ENCODE results near the gene KPNB1. TPM values are rescaled to one million over a fixed set of nuclear protein-coding genes. Genes with fewer than 3 reads are reported as not detected.

The KPNB1 gene
- total and polyA plus RNA-seq, 7 donors: 23.4 to 268 (median 185) TPM

DNA sequence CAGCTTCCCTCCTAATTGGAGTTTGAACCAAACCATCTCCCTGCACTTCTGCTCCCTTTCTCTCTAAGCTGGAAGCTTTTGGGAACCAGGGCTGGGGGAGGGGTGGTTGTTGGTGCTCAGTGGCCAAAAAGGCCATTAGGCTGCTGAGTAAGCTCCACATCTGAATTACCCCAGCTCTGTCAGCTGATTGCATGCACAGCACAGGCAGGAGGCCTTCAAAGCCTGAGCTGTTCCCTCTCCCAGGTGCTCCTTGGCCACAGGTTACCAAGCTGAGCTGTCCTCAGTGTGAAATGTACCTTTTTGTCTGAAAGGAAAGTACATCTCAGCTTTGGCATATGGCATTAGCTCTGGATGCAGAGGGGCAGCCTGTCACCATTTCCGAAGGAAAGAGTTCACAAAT, 38.0 kb downstream of the KPNB1 start:
- WGBS, 2 donors: 89 to 94% methylated on average over 1 of the region's 1 CpG
- intact Hi-C loops (cut with DNase I): no loop called here
- H3K9me3 ChIP-seq: no peaks in the 10 kb centered on the region
- no peak overlapping the region for H3K27ac ChIP-seq
- no peak overlapping the region for H3K4me3 ChIP-seq
- DNase-seq: no peak
- H3K4me1 ChIP-seq: peaks cover 0 to 5% (median under 1%) of the 10 kb centered on the region in 4 donors
- H3K36me3 ChIP-seq: peaks cover 0 to 32% (median under 1%) of the 10 kb centered on the region in 4 donors
- no peak for TF ChIP-seq POLR2AphosphoS5 (IDR thresholded peaks at IDR 0.05)
- TF ChIP-seq, protein P1, sequence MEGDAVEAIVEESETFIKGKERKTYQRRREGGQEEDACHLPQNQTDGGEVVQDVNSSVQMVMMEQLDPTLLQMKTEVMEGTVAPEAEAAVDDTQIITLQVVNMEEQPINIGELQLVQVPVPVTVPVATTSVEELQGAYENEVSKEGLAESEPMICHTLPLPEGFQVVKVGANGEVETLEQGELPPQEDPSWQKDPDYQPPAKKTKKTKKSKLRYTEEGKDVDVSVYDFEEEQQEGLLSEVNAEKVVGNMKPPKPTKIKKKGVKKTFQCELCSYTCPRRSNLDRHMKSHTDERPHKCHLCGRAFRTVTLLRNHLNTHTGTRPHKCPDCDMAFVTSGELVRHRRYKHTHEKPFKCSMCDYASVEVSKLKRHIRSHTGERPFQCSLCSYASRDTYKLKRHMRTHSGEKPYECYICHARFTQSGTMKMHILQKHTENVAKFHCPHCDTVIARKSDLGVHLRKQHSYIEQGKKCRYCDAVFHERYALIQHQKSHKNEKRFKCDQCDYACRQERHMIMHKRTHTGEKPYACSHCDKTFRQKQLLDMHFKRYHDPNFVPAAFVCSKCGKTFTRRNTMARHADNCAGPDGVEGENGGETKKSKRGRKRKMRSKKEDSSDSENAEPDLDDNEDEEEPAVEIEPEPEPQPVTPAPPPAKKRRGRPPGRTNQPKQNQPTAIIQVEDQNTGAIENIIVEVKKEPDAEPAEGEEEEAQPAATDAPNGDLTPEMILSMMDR (IDR thresholded peaks at IDR 0.05): no peak
- TF ChIP-seq POLR2A (IDR thresholded peaks at IDR 0.05): no peak
- no peak for TF ChIP-seq EP300 (IDR thresholded peaks at IDR 0.05)
- no peaks in the 10 kb centered on the region for H3K27me3 ChIP-seq

DNA sequence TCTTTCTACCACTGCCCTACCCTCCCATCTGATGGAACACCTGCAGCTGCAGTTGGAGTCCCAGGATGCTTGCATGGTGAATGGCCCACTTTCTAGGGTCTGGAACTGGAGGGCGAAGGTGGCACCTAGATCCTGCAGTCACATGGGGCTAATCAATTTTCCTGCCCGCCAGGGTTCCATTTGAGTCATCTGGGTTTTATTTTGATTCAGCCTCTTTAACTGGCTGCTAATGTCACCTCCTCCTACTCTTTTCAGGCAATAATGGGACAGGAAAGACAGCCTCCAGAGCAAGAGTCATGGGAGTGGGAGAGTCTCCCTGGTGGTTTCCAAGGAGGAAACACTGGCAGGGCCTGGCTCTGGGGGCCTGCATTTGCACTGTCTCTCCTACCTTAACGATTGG, 40.4 kb downstream of the KPNB1 start:
- Histone ChIP-seq H3K27ac (no peak overlapping the region), H3K27me3 (no peaks in the 10 kb centered on the region), H3K4me3 (no peak overlapping the region), H3K4me1 (peaks cover 0 to 18% (median 11%) of the 10 kb centered on the region in 4 donors), H3K9me3 (no peaks in the 10 kb centered on the region), H3K36me3 (peaks cover 0 to 11% (median 0%) of the 10 kb centered on the region in 4 donors)
- 60 to 78% methylated on average over 3 of the region's 3 CpGs for WGBS, 2 donors
- TF ChIP-seq POLR2A (IDR thresholded peaks at IDR 0.05) (no peak), EP300 (IDR thresholded peaks at IDR 0.05) (no peak), POLR2AphosphoS5 (IDR thresholded peaks at IDR 0.05) (no peak)
- no peak for DNase-seq
- intact Hi-C loops (cut with DNase I): no loop called here

DNA sequence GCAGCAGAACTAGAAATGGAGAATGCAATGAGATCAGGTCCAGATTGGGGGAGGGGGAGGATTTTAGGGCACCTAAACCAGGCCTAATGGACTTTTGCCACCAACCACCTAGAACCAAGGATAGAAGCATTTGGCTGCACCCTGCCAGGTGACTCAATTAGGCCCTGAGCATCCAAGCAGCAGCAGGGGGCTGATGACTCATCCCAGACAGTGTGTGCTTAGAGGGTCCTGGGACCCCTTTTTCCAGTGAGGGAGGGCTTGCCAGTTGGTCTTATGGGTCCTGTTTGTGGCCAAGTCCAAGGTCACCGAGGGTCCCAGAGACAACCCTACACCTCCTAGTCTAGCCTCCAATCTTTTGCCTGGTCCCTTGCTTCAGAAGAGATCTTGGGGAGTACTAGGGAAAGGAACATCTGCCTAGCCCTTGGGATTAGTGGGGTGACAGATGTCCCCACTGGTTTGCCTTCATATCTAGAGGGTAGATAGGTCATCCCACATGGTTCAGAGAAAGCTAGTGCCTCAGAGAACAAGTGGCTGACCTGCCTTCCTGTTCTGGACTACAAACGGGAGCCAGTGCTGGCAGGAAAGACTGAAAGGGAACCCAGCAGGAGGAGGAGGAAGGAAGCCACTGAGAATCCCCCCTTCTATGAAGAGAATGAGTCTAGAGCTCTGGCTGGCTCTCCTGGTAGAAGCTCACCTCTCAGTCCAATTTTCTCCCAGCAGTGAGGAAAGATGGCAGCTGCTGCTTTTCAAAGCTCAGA, 42.6 kb downstream of the KPNB1 start:
- no peaks in the 10 kb centered on the region for H3K9me3 ChIP-seq
- no peak overlapping the region for H3K4me3 ChIP-seq
- DNase-seq: no peak
- TF ChIP-seq POLR2AphosphoS5 (IDR thresholded peaks at IDR 0.05): no peak
- no peak for TF ChIP-seq EP300 (IDR thresholded peaks at IDR 0.05)
- no peak for TF ChIP-seq POLR2A (IDR thresholded peaks at IDR 0.05)
- TF ChIP-seq, protein P1 (IDR thresholded peaks at IDR 0.05): no peak
- intact Hi-C loops (cut with DNase I): no loop called here
- H3K27me3 ChIP-seq: no peaks in the 10 kb centered on the region
- H3K4me1 ChIP-seq: peaks cover 0 to 24% (median 20%) of the 10 kb centered on the region in 4 donors
- 62 to 65% methylated on average over 2 of the region's 2 CpGs for WGBS, 2 donors
- no peaks in the 10 kb centered on the region for H3K36me3 ChIP-seq
- H3K27ac ChIP-seq: no peak overlapping the region

DNA sequence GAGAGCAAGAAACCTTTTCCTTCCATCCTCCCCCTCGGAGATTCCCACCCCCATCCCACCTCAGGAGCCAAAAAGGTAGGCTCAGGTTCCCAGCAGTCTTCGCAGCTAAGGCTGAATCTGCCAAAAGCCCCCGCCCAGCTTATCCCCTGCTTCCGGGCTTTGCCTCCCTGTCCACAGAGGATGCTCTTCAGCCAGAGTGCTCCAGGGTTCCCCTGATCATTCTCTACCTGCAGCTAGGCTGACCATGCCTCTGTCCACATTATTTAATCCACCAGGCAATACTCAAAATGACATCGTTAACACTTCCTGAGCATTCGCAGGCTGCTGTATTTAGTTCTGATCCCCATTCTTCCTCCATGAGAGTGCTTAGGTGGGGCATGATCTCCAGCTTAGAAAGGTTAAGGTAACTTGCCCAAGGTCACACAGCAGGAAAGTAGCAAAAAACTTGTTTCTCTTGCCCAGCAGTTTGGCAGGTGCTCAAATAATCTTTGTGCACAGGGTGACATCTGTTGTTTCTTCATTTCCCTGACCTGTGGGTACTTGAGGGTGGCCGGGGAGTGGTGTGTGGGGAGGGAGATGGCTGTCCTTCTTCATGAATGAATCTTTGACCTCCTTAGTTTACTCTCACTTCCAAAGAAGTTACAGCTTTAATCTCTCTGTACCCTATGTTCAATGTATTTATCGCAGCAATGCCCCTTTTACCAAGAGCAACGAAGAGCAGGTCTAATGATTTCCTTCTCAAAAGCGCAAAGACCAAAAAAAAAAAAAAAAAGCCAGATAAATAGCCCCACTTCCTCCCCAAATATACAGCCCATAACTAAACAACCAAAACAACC, 43.4 kb downstream of the KPNB1 start:
- TF ChIP-seq, protein P1 (IDR thresholded peaks at IDR 0.05): no peak
- TF ChIP-seq POLR2AphosphoS5 (IDR thresholded peaks at IDR 0.05) (no peak), EP300 (IDR thresholded peaks at IDR 0.05) (no peak), POLR2A (IDR thresholded peaks at IDR 0.05) (no peak)

More for the DNA sequence above, 43.4 kb downstream of the KPNB1 start:
- Histone ChIP-seq H3K27me3 (no peaks in the 10 kb centered on the region), H3K9me3 (no peaks in the 10 kb centered on the region), H3K4me1 (peaks cover 0 to 24% (median 20%) of the 10 kb centered on the region in 4 donors), H3K4me3 (peak overlapping the region; percentile 82 to 100 (median 91)), H3K27ac (peak overlapping the region; percentile 88 to 92 (median 90)), H3K36me3 (no peaks in the 10 kb centered on the region)
- intact Hi-C loops (cut with DNase I): no loop called here
- 17 to 25% methylated on average over 10 of the region's 10 CpGs for WGBS, 2 donors
- DNase-seq: no peak
